Liver (tissue), 9 donors: Measurements from ENCODE around the gene MTM1. TPM values are rescaled to one million over a fixed set of nuclear protein-coding genes. Genes with fewer than 3 reads are reported as not detected.

Experiments
- DNase-seq: peaks from one replicate; pipeline ENCODE4 v3.0.0-alpha.2; 2017; ENCODE audit warnings: low spot score
- H3K27ac ChIP-seq, 2 donors: one replicate each; pipeline ENCODE4 v1.7.0; 2013; ENCODE audit warnings: inconsistent platforms in 2 of 2, low read length in 2 of 2, control low read depth in 1 of 2, low read depth in 1 of 2, mild to moderate bottlenecking in 1 of 2
- H3K27me3 ChIP-seq, 4 donors: one replicate each; pipeline versions ENCODE4 v1.6.1 to v1.7.0; 2013; ENCODE audit warnings: low read length in 3 of 4, inconsistent platforms in 1 of 4, mild to moderate bottlenecking in 1 of 4, moderate library complexity in 1 of 4; ENCODE audit not compliant: control insufficient read depth in 4 of 4, insufficient read depth in 4 of 4
- H3K36me3 ChIP-seq, 4 donors: one replicate each; pipeline versions ENCODE4 v1.6.1 to v1.7.0; 2013; ENCODE audit warnings: low read length in 3 of 4, mild to moderate bottlenecking in 3 of 4, low read depth in 1 of 4, moderate library complexity in 1 of 4; ENCODE audit not compliant: control insufficient read depth in 4 of 4, insufficient read depth in 3 of 4
- H3K4me1 ChIP-seq, 4 donors: one replicate each; pipeline versions ENCODE4 v1.6.1 to v1.7.0; 2013; ENCODE audit warnings: low read length in 3 of 4, mild to moderate bottlenecking in 3 of 4, moderate library complexity in 1 of 4; ENCODE audit not compliant: control insufficient read depth in 4 of 4, insufficient read depth in 4 of 4
- H3K4me3 ChIP-seq, 3 donors: one replicate each; pipeline versions ENCODE4 v1.6.1 to v1.7.0; 2013; ENCODE audit warnings: low read length in 3 of 3, control low read depth in 1 of 3, low read depth in 1 of 3, mild to moderate bottlenecking in 1 of 3
- H3K9ac ChIP-seq, 2 donors: one replicate each; pipeline ENCODE4 v1.7.0; 2013; ENCODE audit warnings: low read length in 2 of 2, mild to moderate bottlenecking in 2 of 2, moderate library complexity in 2 of 2, control low read depth in 1 of 2, low read depth in 1 of 2
- H3K9me3 ChIP-seq, 4 donors: one replicate each; pipeline versions ENCODE4 v1.6.1 to v1.7.0; 2013; ENCODE audit warnings: low read length in 3 of 4; ENCODE audit not compliant: control insufficient read depth in 4 of 4
- EGR1 ChIP-seq, 2 donors: IDR thresholded peaks; 2 replicates each; pipeline ENCODE4 v1.6.1; 2016 to 2018; ENCODE audit warnings: antibody characterized with exemption in 2 of 2, low read depth in 2 of 2
- FOXA1 ChIP-seq: IDR thresholded peaks from 2 replicates; pipeline ENCODE4 v1.6.1; 2016; ENCODE audit warnings: antibody characterized with exemption
- FOXA2 ChIP-seq: IDR thresholded peaks from 2 replicates; pipeline ENCODE4 v1.6.1; 2016; ENCODE audit warnings: antibody characterized with exemption
- GABPA ChIP-seq, 2 donors: IDR thresholded peaks in 1 of 2; conservative IDR thresholded peaks in 1 of 2; 2 replicates each; pipeline ENCODE4 v1.6.1; 2016; ENCODE audit warnings: antibody characterized with exemption in 2 of 2, mild to moderate bottlenecking in 1 of 2, moderate library complexity in 1 of 2
- HNF4A ChIP-seq, 2 donors: conservative IDR thresholded peaks; 2 replicates each; pipeline ENCODE4 v1.6.1; 2016; ENCODE audit warnings: antibody characterized with exemption in 2 of 2, mild to moderate bottlenecking in 2 of 2
- HNF4G ChIP-seq: IDR thresholded peaks from 2 replicates; pipeline ENCODE4 v1.6.1; 2016; ENCODE audit warnings: antibody characterized with exemption
- JUND ChIP-seq, 2 donors: IDR thresholded peaks; 2 replicates each; pipeline ENCODE4 v1.6.1; 2016; ENCODE audit warnings: antibody characterized with exemption in 2 of 2
- MAX ChIP-seq: IDR thresholded peaks from 2 replicates; pipeline ENCODE4 v1.6.1; 2016; ENCODE audit warnings: antibody characterized with exemption
- NR2F2 ChIP-seq: IDR thresholded peaks from 2 replicates; pipeline ENCODE4 v1.6.1; 2016; ENCODE audit warnings: antibody characterized with exemption
- RAD21 ChIP-seq, 2 donors: IDR thresholded peaks; 2 replicates each; pipeline ENCODE4 v1.6.1; 2016; ENCODE audit warnings: antibody characterized with exemption in 2 of 2, mild to moderate bottlenecking in 2 of 2
- REST ChIP-seq: IDR thresholded peaks from 2 replicates; pipeline ENCODE4 v1.6.1; 2016; ENCODE audit warnings: antibody characterized with exemption, mild to moderate bottlenecking
- RXRA ChIP-seq, 2 donors: IDR thresholded peaks; 2 replicates each; pipeline ENCODE4 v1.6.1; 2017 to 2018; ENCODE audit warnings: antibody characterized with exemption in 2 of 2, mild to moderate bottlenecking in 1 of 2
- SP1 ChIP-seq: IDR thresholded peaks from 2 replicates; pipeline ENCODE4 v1.6.1; 2018; ENCODE audit warnings: antibody characterized with exemption, mild to moderate bottlenecking
- TAF1 ChIP-seq: conservative IDR thresholded peaks from 2 replicates; pipeline ENCODE4 v1.6.1; 2016; ENCODE audit warnings: antibody characterized with exemption, mild to moderate bottlenecking
- YY1 ChIP-seq: IDR thresholded peaks from 2 replicates; pipeline ENCODE4 v1.6.1; 2016; ENCODE audit warnings: antibody characterized with exemption, mild to moderate bottlenecking
- ZBTB33 ChIP-seq: IDR thresholded peaks from 2 replicates; pipeline ENCODE4 v1.6.1; 2016; ENCODE audit warnings: antibody characterized with exemption
- WGBS: extraction: QIAGEN DNeasy Blood & Tissue Kit; methylation state at CpG from one replicate; pipeline ENCODE4 v1.1.7; 2013; 5-methylcytosine and 5-hydroxymethylcytosine counted together
- polyA plus RNA-seq, 2 donors: library from polyadenylated mRNA; stranded (reverse) in 1 of 2; unstranded in 1 of 2; fragments of 200-250 nt in 1 of 2; fragments of >200 nt in 1 of 2; fragmentation: Nextera tagmentation in 1 of 2; extraction: Ambion mirVana in 1 of 2; gene quantifications; one replicate each; pipeline versions ENCODE4 v1.2.1 to v1.2.3, GENCODE V29; 2013 to 2015
- total RNA-seq, 2 donors: library from RNA; depleted of rRNA; stranded (reverse); fragments of >200 nt; gene quantifications; one replicate each; pipeline ENCODE4 v1.2.3, GENCODE V29; 2014
- TF ChIP-seq, protein P1 (sequence below): IDR thresholded peaks from 2 replicates; pipeline ENCODE4 v1.6.1; 2016; ENCODE audit warnings: antibody characterized with exemption
- TF ChIP-seq, protein P2 (sequence below): fragments of 150-350 bp; IDR thresholded peaks from 2 replicates; pipeline ENCODE4 v1.5.1; 2017; ENCODE audit warnings: improper control_type of control experiment, low read depth, low read length; ENCODE audit not compliant: missing input control
- donor health status: healthy.
- donor health status: healthy.
- donor health status: healthy.
- donor health status: healthy.
- donor health status: healthy.

Gene MTM1
- total RNA-seq: 10 to 100 TPM; 15.8 to 21.2 TPM
- 1 to 10 TPM; 5.9 to 7.0 TPM for polyA plus RNA-seq

DNA sequence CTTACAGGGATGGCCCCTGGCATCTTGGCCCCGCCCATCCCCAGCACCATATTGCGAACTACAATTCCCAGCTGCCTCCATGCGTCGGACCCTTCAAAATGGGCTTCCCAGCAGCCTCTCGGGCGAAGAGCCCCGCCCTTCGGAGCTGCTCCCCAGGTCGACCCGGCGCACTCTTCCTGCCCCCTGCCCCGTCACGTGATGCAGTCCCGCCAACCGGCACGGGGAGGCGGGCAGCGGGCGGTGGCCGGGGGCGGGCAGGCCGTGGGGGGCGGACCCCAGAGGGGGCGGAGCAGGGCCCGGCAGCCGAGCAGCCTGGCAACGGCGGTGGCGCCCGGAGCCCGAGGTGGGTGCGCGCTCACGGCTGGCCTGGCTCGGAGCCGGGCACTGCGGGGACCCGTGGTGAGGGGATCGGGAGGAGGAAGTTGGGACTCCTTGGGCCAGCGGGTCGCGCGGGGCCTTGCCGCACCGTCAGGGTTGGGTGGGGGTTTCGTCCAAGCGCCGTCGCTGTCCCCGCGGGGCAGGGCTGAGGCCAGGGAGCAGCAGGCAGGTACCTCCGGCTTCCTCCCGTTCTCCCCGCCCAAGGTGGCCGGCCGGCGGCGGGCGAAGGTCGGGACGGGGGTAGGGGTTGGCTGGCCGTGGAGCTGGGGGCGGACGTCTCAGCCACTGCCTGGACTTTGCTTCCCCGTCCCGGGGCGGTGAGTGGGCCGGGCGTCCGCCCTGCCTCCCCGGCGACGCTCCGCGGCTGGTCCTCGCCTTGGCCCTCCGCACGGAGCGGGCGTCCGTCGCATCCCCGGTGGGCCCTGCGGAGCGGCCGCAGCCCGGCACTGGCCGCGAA, at the start of gene MTM1:
Gene MTM1, plus strand, starts transcription at position 302 of the 835 bp plus-strand sequence. CDS start 23,994 bp downstream, outside the sequence.
- peak within 1 kb of the TSS; percentile 75 to 79 (median 78) for H3K4me3 ChIP-seq
- H3K27me3 ChIP-seq: no peaks in the 10 kb centered on the region
- H3K36me3 ChIP-seq: no peaks in the 10 kb centered on the region
- H3K9ac ChIP-seq: peak within 1 kb of the TSS; percentile 74 to 89
- DNase-seq: peak; percentile 87
- peaks cover 3 to 28% (median 23%) of the 10 kb centered on the region in 4 donors for H3K4me1 ChIP-seq
- TF ChIP-seq GABPA (IDR thresholded peaks at IDR 0.05 in 1 of 2, conservative IDR thresholded peaks at IDR 0.05 in 1 of 2) (no peak), MAX (no peak), YY1 (peak; percentile 73), RXRA (IDR thresholded peaks at IDR 0.05) (peak; percentile 60 to 71), FOXA2 (no peak), HNF4G (peak; percentile 51), EGR1 (IDR thresholded peaks at IDR 0.05; ENCODE audit: low read depth in 2 of 2) (no peak), HNF4A (conservative IDR thresholded peaks at IDR 0.05) (peak; percentile 66 to 70), JUND (IDR thresholded peaks at IDR 0.05) (no peak), FOXA1 (no peak), RAD21 (IDR thresholded peaks at IDR 0.05) (peak in 1 of 2 donors; percentile 25), TAF1 (no peak), NR2F2 (peak; percentile 71), ZBTB33 (no peak), SP1 (peak; percentile 62), REST (no peak)
- TF ChIP-seq, protein P1, sequence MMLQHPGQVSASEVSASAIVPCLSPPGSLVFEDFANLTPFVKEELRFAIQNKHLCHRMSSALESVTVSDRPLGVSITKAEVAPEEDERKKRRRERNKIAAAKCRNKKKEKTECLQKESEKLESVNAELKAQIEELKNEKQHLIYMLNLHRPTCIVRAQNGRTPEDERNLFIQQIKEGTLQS: no peak
- TF ChIP-seq, protein P2, sequence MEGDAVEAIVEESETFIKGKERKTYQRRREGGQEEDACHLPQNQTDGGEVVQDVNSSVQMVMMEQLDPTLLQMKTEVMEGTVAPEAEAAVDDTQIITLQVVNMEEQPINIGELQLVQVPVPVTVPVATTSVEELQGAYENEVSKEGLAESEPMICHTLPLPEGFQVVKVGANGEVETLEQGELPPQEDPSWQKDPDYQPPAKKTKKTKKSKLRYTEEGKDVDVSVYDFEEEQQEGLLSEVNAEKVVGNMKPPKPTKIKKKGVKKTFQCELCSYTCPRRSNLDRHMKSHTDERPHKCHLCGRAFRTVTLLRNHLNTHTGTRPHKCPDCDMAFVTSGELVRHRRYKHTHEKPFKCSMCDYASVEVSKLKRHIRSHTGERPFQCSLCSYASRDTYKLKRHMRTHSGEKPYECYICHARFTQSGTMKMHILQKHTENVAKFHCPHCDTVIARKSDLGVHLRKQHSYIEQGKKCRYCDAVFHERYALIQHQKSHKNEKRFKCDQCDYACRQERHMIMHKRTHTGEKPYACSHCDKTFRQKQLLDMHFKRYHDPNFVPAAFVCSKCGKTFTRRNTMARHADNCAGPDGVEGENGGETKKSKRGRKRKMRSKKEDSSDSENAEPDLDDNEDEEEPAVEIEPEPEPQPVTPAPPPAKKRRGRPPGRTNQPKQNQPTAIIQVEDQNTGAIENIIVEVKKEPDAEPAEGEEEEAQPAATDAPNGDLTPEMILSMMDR: no peak
- WGBS: under 1% methylated on average over 89 of the region's 89 CpGs
- H3K27ac ChIP-seq: peak within 1 kb of the TSS; percentile 84 to 92
- no peaks in the 10 kb centered on the region for H3K9me3 ChIP-seq
